Gastrocnemius medialis (tissue), 4 donors: Measurements from ENCODE around the gene TTC28. TPM values are rescaled to one million over a fixed set of nuclear protein-coding genes. Genes with fewer than 3 reads are reported as not detected.

Experiments
- ATAC-seq, 2 donors: fragments of 150-250 bp; one replicate each; pipeline ENCODE4 v1.9.1; 2016
- DNase-seq, 2 donors: peaks; one replicate each; pipeline ENCODE4 v3.0.0-alpha.2; 2019
- H3K27ac ChIP-seq, 4 donors: fragments of 200-600 bp; sonication (generic); 1 replicate in 1 of 4; 2 replicates in 3 of 4; pipeline ENCODE4 v1.5.1; 2016 to 2018; ENCODE audit warnings: mild to moderate bottlenecking in 2 of 4, moderate library complexity in 1 of 4
- H3K27me3 ChIP-seq, 3 donors: fragments of 200-600 bp; sonication (generic) in 2 of 3; 1 replicate in 1 of 3; 2 replicates in 2 of 3; pipeline versions ENCODE4 v1.5.1 to v1.6.0; 2016 to 2019; ENCODE audit warnings: mild to moderate bottlenecking in 1 of 3, moderate library complexity in 1 of 3
- H3K36me3 ChIP-seq, 2 donors: fragments of 200-600 bp; sonication (generic) in 1 of 2; one replicate each; pipeline ENCODE4 v1.5.1; 2017 to 2018
- H3K4me1 ChIP-seq, 2 donors: fragments of 200-600 bp; sonication (generic) in 1 of 2; one replicate each; pipeline ENCODE4 v1.5.1; 2016 to 2017; ENCODE audit warnings: mild to moderate bottlenecking in 2 of 2
- H3K4me3 ChIP-seq, 4 donors: fragments of 200-600 bp; sonication (generic) in 3 of 4; 1 replicate in 1 of 4; 2 replicates in 3 of 4; pipeline ENCODE4 v1.5.1; 2016 to 2019; ENCODE audit warnings: mild to moderate bottlenecking in 2 of 4
- H3K9me3 ChIP-seq, 3 donors: fragments of 200-600 bp; sonication (generic) in 2 of 3; 1 replicate in 1 of 3; 2 replicates in 2 of 3; pipeline ENCODE4 v1.5.1; 2016 to 2019
- POLR2A ChIP-seq, 2 donors: fragments of 450-650 bp; IDR thresholded peaks; one replicate each; pipeline ENCODE4 v1.6.1; 2017; ENCODE audit warnings: antibody characterized with exemption in 2 of 2, mild to moderate bottlenecking in 2 of 2, moderate library complexity in 2 of 2
- in situ Hi-C, 4 donors: fragments of 200-750 bp; cut with MboI; loops; one replicate each; pipeline versions ENCODE4 v1.15.0 to v1.8.0; 2017; ENCODE audit warnings: low sequenced_read_pairs in 4 of 4
- intact Hi-C: fragments of 100-400 bp; cut with DNase I; formaldehyde crosslinking; loops from one replicate; pipeline ENCODE4 v1.15.1; 2023; ENCODE audit warnings: low total_unique reads
- total RNA-seq, 4 donors: library from RNA; depleted of rRNA; stranded (reverse); fragments of >200 nt; gene quantifications; one replicate each; pipeline versions ENCODE4 v1.1.0 to v1.2.3, GENCODE V29; 2016
- TF ChIP-seq, protein P1 (sequence below), 5 experiments: fragments of 450-650 bp in 3 of 5; fragments of 200-600 bp in 2 of 5; sonication (generic) in 2 of 5; IDR thresholded peaks in 4 of 5; conservative IDR thresholded peaks in 1 of 5; 1 replicate in 4 of 5; 2 replicates in 1 of 5; pipeline ENCODE4 v1.5.1; 2016 to 2019; ENCODE audit warnings: antibody characterized with exemption in 5 of 5, mild to moderate bottlenecking in 3 of 5, moderate library complexity in 3 of 5

The TTC28 gene
- total RNA-seq, 4 donors from 2014 or later: 6.3 to 18.1 (median 8.4) TPM

- no peak for DNase-seq
- TF ChIP-seq, protein P1, sequence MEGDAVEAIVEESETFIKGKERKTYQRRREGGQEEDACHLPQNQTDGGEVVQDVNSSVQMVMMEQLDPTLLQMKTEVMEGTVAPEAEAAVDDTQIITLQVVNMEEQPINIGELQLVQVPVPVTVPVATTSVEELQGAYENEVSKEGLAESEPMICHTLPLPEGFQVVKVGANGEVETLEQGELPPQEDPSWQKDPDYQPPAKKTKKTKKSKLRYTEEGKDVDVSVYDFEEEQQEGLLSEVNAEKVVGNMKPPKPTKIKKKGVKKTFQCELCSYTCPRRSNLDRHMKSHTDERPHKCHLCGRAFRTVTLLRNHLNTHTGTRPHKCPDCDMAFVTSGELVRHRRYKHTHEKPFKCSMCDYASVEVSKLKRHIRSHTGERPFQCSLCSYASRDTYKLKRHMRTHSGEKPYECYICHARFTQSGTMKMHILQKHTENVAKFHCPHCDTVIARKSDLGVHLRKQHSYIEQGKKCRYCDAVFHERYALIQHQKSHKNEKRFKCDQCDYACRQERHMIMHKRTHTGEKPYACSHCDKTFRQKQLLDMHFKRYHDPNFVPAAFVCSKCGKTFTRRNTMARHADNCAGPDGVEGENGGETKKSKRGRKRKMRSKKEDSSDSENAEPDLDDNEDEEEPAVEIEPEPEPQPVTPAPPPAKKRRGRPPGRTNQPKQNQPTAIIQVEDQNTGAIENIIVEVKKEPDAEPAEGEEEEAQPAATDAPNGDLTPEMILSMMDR (IDR thresholded peaks at IDR 0.05 in 4 of 5, conservative IDR thresholded peaks at IDR 0.05 in 1 of 5): no peak
- no peak for TF ChIP-seq POLR2A (IDR thresholded peaks at IDR 0.05)
- Histone ChIP-seq H3K27ac (no peak overlapping the region), H3K27me3 (no peaks in the 10 kb centered on the region), H3K4me3 (no peak overlapping the region), H3K9me3 (no peaks in the 10 kb centered on the region), H3K4me1 (peaks cover 0 to 4% of the 10 kb centered on the region in 2 donors), H3K36me3 (no peaks in the 10 kb centered on the region)
- in situ Hi-C loops (no loop called here), intact Hi-C loops (no loop called here)
- ATAC-seq: no peak
Observed at GRCh38 chr22:28208787-28209186, 470.9 kb downstream of the TTC28 start.

GRCh38 chr22:28208036-28208435 lies 471.6 kb downstream of the TTC28 start:
- no peak for TF ChIP-seq POLR2A (IDR thresholded peaks at IDR 0.05)
- TF ChIP-seq, protein P1 (IDR thresholded peaks at IDR 0.05 in 4 of 5, conservative IDR thresholded peaks at IDR 0.05 in 1 of 5): no peak
- H3K27me3 ChIP-seq: no peaks in the 10 kb centered on the region
- H3K4me3 ChIP-seq: no peak overlapping the region
- H3K9me3 ChIP-seq: no peaks in the 10 kb centered on the region
- H3K4me1 ChIP-seq: peaks cover 0 to 4% of the 10 kb centered on the region in 2 donors
- H3K27ac ChIP-seq: no peak overlapping the region
- no peaks in the 10 kb centered on the region for H3K36me3 ChIP-seq
- in situ Hi-C loops: no loop called here
- intact Hi-C loops: no loop called here
- DNase-seq (no peak), ATAC-seq (no peak)

GRCh38 chr22:28207281-28208030 lies 472.2 kb downstream of the TTC28 start:
- ATAC-seq: no peak
- intact Hi-C loops: no loop called here

DNA sequence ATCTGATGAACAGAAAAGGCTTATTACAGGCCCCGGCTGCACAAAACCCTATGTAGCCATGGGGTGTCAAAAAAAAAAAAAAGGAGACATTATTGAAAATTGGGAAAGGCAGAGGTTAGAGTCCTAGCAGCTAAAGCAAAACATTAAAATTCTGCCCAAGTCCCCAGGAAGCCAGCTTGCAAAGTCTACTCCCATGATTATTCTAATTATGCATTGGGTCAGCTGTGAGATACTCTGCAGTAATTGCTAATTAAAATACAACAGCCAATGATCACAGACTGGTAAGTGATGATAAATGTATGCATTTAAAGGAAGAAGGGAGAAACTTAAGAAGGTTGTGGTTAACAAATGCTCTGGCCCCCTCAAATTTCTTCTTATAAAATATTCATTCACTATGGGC lies 473.7 kb downstream of the TTC28 start:
- H3K27me3 ChIP-seq: no peaks in the 10 kb centered on the region
- ATAC-seq (no peak), DNase-seq (no peak)
- no peaks in the 10 kb centered on the region for H3K36me3 ChIP-seq
- intact Hi-C loops (no loop called here), in situ Hi-C loops (no loop called here)
- peaks cover 0 to 4% of the 10 kb centered on the region in 2 donors for H3K4me1 ChIP-seq
- no peaks in the 10 kb centered on the region for H3K9me3 ChIP-seq
- H3K27ac ChIP-seq: no peak overlapping the region
- TF ChIP-seq POLR2A (IDR thresholded peaks at IDR 0.05): no peak
- TF ChIP-seq, protein P1 (IDR thresholded peaks at IDR 0.05 in 4 of 5, conservative IDR thresholded peaks at IDR 0.05 in 1 of 5): no peak
- no peak overlapping the region for H3K4me3 ChIP-seq

More at GRCh38 chr22:28207281-28208030, 472.2 kb downstream of the TTC28 start:
- in situ Hi-C loops: no loop called here
- Histone ChIP-seq H3K4me1 (peaks cover 0 to 4% of the 10 kb centered on the region in 2 donors), H3K4me3 (no peak overlapping the region), H3K27me3 (no peaks in the 10 kb centered on the region), H3K27ac (no peak overlapping the region), H3K36me3 (no peaks in the 10 kb centered on the region), H3K9me3 (no peaks in the 10 kb centered on the region)
- no peak for TF ChIP-seq POLR2A (IDR thresholded peaks at IDR 0.05)
- TF ChIP-seq, protein P1 (IDR thresholded peaks at IDR 0.05 in 4 of 5, conservative IDR thresholded peaks at IDR 0.05 in 1 of 5): no peak
- no peak for DNase-seq
